Cerebellar cortex (tissue), 1 donor: ENCODE measurements around the gene RASGRF2.
"Not testable (repeated sequence)": the region's sequence is repeated elsewhere in the genome, so short reads cannot be mapped to it uniquely, and the experiment has no call there.

Experiments
- DNase-seq: peaks from one replicate; pipeline ENCODE4 v3.0.0-alpha.2; 2015; ENCODE audit warnings: low spot score

RASGRF2 gene

GRCh38 chr5:81070571-81071255 lies 110.5 kb downstream of the RASGRF2 start:
- no peak for DNase-seq

- no peak for DNase-seq
These were observed 114.9 kb downstream of the RASGRF2 start for GRCh38 chr5:81075041-81075440.

- no peak for DNase-seq
These were observed 116.9 kb downstream of the RASGRF2 start for GRCh38 chr5:81077105-81077504.

- no peak for DNase-seq
These were observed 118.8 kb downstream of the RASGRF2 start for GRCh38 chr5:81078930-81079329.

- DNase-seq = no peak
These were observed 120.8 kb downstream of the RASGRF2 start for GRCh38 chr5:81080809-81081460.

- DNase-seq = no peak
These were observed 121.3 kb downstream of the RASGRF2 start for GRCh38 chr5:81081461-81081835.

- DNase-seq = no peak
These were observed 126.7 kb downstream of the RASGRF2 start for GRCh38 chr5:81086881-81087281.

- no peak for DNase-seq
These were observed 131.0 kb downstream of the RASGRF2 start for GRCh38 chr5:81091199-81091598.

GRCh38 chr5:81093536-81094196 lies 133.5 kb downstream of the RASGRF2 start:
- DNase-seq = no peak

- no peak for DNase-seq
These were observed 135.7 kb downstream of the RASGRF2 start for GRCh38 chr5:81095835-81096234.

- no peak for DNase-seq
These were observed 137.6 kb downstream of the RASGRF2 start for GRCh38 chr5:81097713-81098112.

GRCh38 chr5:81105261-81105877 lies 145.2 kb downstream of the RASGRF2 start:
- no peak for DNase-seq

GRCh38 chr5:81115261-81115660 lies 155.1 kb downstream of the RASGRF2 start:
- no peak for DNase-seq

GRCh38 chr5:81117566-81117965 lies 157.4 kb downstream of the RASGRF2 start:
- no peak for DNase-seq

GRCh38 chr5:81121273-81121672 lies 161.1 kb downstream of the RASGRF2 start:
- DNase-seq = no peak

GRCh38 chr5:81121836-81122630 lies 161.9 kb downstream of the RASGRF2 start:
- no peak for DNase-seq

GRCh38 chr5:81124689-81125088 lies 164.5 kb downstream of the RASGRF2 start:
- DNase-seq = not testable (repeated sequence)

GRCh38 chr5:81125959-81126358 lies 165.8 kb downstream of the RASGRF2 start:
- no peak for DNase-seq

- no peak for DNase-seq
These were observed 168.3 kb downstream of the RASGRF2 start for GRCh38 chr5:81128416-81128815.

GRCh38 chr5:81132381-81132780 lies 172.2 kb downstream of the RASGRF2 start:
- DNase-seq = no peak

- DNase-seq = no peak
These were observed 173.9 kb downstream of the RASGRF2 start for GRCh38 chr5:81134066-81134465.

- no peak for DNase-seq
These were observed 174.4 kb downstream of the RASGRF2 start for GRCh38 chr5:81134566-81134965.
